ENCODE results near the gene CPNE9. TPM values are rescaled to one million over a fixed set of nuclear protein-coding genes. Genes with fewer than 3 reads are reported as not detected.

Gene CPNE9
- total RNA-seq, 4 donors from 2014 or later, result not detected

DNA sequence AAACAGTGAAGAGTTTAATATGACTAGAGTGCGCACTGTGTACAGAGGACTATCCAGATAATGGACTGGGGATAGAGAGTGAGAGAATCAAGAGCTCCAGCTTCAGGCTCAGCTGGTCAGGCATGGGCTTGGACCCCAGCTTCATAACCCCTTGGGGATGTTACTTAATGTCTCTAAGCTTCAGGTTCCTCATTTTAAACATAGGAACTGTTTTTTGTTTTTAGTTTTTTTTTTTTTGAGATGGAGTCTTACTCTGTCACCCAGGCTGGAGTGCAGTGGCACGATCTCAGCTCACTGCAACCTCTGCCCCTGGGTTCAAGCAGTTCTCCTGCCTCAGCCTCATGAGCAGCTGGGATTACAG lies 18.0 kb downstream of the CPNE9 start:
- DNase-seq (ENCODE audit: low spot score) (no peak), ATAC-seq (ENCODE audit: low FRiP score) (no peak)
- TF ChIP-seq, protein P1, sequence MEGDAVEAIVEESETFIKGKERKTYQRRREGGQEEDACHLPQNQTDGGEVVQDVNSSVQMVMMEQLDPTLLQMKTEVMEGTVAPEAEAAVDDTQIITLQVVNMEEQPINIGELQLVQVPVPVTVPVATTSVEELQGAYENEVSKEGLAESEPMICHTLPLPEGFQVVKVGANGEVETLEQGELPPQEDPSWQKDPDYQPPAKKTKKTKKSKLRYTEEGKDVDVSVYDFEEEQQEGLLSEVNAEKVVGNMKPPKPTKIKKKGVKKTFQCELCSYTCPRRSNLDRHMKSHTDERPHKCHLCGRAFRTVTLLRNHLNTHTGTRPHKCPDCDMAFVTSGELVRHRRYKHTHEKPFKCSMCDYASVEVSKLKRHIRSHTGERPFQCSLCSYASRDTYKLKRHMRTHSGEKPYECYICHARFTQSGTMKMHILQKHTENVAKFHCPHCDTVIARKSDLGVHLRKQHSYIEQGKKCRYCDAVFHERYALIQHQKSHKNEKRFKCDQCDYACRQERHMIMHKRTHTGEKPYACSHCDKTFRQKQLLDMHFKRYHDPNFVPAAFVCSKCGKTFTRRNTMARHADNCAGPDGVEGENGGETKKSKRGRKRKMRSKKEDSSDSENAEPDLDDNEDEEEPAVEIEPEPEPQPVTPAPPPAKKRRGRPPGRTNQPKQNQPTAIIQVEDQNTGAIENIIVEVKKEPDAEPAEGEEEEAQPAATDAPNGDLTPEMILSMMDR (IDR thresholded peaks at IDR 0.05), result no peak

DNA sequence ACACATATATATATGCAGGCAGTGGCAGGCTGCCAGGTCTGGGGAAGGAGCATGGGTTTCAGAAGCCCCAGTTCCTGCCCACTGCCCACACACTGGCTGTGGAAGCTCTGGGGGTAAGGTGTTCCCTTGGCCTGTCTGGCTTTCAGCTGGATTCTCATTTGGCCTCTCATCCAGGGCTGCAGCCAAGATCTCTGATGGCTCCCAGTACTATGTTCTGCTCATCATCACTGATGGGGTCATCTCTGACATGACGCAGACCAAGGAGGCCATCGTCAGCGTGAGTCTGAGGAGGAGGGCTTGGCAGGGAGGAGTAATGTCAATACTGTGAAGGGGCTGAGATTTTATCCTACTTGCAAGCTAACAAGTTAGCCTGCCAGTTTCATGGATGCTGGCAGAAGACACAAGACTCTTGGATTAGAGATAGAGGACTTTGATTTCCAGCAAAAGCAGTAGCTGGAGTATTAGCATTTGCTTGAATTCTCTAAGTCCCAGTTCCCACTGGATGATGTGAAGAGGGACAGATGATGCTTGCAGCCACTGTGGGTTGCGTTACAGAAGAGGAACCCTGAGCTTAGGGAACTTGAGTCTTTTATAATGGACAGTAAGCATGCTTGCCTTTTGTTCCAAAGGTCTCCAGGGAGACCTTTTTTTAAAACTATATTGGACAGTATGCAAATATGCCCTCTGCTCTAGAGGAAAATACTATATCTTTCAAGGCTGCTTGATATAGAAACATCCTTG lies 22.3 kb downstream of the CPNE9 start:
- ATAC-seq (ENCODE audit: low FRiP score) (no peak), DNase-seq (ENCODE audit: low spot score) (no peak)
- TF ChIP-seq, protein P1 (IDR thresholded peaks at IDR 0.05), result no peak

DNA sequence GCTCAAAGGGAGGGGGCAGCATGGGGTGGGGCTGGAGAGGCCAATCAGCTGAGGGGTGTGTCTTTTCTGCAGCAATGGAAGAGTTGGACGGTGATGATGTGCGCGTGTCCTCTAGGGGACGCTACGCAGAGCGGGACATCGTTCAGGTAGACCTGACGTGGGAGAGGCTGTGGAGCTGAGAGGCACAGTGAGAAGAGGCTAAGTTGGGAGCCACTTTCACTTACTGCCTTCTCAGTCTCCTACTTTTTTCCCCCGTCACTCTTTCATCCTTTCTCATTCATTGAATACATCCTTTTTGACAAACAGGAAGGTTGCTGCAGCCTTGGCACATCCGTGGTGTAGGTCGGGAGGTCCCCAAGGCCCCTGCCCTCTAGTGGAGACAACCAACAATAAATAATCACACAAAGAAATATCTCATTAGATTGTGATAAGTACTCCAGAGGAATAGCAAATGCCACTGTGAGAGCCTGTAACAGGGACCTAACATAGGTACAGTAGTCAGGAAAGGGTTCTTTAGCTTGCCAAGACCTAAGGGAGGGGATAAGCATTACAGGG lies 23.5 kb downstream of the CPNE9 start:
- TF ChIP-seq, protein P1 (IDR thresholded peaks at IDR 0.05), result no peak
- ATAC-seq (ENCODE audit: low FRiP score) (no peak), DNase-seq (ENCODE audit: low spot score) (no peak)

DNA sequence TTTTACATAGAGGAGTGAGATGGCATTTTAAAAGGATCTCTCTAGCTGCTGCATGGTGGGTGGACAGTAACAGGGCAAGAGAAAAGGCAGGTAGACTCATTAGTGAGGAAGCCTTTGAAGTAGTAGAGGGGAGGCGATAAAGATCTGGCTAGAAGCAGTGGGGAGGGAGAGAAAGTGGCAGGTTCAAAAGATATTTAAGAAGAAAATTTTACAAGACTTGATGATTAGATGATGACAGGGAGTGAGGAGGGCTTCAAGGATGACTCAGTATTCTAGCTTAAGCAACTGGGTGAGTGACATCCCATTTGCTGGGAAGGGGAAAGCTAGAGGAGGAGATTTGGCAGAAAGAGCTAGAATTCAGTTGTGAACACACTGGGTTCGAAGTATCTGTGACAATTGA lies 24.1 kb downstream of the CPNE9 start:
- TF ChIP-seq, protein P1 (IDR thresholded peaks at IDR 0.05), result no peak
- DNase-seq (ENCODE audit: low spot score), result no peak
- no peak for ATAC-seq (ENCODE audit: low FRiP score)

DNA sequence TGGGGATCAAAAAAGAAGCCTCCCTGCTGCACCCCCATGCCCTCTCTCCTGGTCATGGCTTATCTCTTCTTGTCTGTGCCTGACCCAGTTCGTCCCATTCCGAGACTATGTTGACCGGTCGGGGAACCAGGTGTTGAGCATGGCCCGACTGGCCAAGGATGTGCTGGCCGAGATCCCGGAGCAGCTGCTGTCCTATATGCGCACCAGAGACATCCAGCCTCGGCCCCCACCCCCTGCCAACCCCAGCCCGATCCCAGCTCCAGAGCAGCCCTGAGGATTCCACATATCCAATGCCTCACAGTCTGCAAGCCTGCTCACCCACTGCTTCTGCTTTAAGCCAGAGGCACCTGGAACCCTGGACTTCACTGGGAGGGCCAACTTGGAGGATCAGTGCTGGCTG lies 25.8 kb downstream of the CPNE9 start:
- TF ChIP-seq, protein P1 (IDR thresholded peaks at IDR 0.05), result no peak
- DNase-seq (ENCODE audit: low spot score) (no peak), ATAC-seq (ENCODE audit: low FRiP score) (no peak)

DNA sequence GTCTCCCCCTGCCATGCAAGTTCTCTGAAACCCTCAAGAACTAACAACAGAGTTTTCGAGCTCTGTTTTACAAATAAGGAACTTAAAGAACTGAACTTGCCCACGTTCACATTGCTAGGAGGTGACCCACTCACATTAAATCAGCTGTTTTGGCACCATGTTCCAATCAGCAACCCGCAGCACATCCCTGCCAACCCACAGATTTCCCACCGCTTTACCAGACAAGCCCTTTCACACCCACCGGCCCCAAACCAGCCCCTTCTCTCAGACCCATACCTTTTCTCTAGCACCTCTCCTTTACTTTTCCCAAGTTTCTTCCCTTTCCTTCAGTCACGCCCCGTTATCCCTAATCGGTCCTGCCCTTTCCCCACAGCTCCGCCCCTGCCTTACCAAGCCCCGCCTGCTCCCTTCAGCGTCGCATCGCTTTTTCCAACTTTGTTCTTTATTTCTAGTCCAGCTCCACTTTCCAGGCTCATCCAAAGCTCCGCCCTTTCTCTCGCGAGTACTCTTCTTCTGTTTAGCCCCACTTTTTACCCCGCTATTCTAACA lies 27.1 kb downstream of the CPNE9 start:
- TF ChIP-seq, protein P1 (IDR thresholded peaks at IDR 0.05), result no peak
- DNase-seq (ENCODE audit: low spot score) (no peak), ATAC-seq (ENCODE audit: low FRiP score) (peak; percentile 88)

Measured in omental fat pad (tissue), 4 donors.